ENCODE results near the gene INAVA.

The INAVA gene

DNA sequence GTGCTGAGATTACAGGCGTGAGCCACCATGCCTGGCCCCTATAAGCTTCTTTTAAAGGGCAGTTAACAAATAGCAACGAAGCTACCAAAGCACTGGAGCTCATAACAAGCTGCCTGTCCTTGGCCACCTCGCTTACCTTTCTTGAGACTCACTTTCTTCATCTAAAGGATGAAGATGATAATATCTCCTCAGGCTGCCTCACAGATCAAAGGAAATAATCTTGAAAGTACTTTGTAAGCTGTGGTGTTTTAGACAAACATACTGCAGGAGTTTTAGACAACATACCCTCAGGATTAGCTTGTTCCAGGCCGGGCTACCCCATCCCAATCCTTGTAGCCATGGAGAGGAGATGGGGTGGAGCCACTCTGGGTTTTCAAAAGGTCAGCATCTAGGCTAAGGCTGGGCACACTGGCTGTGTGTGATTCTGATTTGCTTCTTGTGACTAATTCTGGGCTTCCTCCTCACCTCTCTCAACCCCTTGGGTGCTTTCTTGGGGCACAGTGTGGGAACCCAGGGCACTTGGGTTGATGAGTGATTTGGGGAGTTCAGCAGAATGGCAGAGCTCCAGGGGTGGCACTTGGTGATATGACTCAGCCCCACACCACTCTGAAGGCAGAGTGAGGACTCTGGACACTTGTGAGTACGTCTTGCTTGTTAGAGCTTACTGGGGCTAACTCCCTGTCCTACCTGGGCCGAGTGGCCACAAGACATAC is 16.7 kb upstream of the INAVA start:
- peak in 1 of 2 experiments; percentile 46 for DNase-seq

GRCh38 chr1:200880212-200880611 is 14.5 kb upstream of the INAVA start:
- no peak for DNase-seq

DNA sequence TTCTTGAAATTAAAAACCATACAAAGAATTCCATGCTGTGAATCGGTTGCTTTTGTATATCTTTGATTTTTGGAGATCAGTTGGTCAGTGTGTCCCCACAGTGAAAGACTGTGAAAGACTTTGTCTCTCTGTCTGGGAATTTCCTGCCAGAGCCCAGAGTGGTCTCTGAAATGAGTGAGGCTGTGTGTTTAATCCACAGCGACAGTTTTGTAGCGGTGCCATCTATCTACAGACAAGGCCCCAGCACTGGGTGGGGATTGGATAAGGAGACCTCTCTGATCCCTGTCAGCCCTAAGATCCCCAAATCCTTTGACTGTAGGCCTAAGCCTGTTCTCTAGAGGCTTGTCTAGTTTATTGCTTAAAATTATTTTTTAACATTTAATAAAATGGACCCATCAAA is 11.6 kb upstream of the INAVA start:
- no peak for DNase-seq

DNA sequence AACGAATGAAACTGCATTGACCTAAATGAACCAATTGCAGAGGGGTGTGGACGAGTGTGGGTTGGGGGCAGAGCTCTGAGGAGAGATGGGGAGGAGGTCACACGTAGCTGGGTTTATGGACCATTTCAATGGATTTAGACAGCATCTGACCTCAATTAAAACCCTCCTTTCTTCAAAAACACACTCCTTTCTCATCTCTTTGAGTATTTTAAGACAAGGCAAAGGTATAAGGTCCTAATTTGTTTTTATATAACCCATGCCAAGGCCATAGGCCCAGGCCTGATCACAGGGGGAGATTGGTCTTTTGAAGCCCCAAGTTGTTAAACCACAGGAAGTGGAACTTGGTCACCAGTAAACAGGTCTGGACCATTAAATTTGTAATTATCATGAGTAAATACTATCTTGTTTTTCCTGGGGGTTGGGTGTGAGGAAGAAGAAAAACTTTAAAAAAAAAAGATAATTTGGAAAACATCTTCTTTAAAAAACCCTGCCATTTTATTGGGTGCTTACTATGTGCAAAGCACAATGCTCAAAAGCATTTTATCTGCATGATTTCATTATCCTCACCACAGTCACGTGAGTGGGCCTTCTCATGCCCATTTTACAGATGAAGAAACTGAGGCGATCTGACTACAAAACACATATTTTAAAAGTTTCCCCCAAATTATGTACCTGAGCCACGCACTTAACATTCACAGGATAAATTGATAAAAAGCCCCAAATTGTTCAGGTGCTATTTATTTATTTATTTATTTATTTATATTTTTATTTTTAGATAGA is 8.9 kb upstream of the INAVA start:
- no peak for DNase-seq

DNA sequence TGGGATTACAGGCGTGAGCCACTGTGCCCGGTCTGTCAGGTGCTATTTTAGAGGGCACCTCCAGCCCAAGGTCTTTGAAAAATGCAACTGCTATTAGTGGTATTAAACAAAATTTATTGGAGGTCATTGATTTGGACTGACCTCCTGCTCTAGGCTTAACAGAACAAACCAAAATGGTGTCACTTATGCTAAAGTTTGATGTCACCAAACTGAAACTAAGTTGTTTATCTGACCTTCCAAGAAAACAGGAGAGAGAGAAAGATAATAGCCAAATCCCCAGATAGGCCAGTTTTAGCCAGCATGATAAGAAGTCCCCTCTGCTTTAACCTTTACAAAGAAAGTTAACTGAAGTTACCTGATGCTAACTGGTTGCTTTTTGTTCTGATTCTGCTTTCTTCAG is 8.1 kb upstream of the INAVA start:
- no peak for DNase-seq

- DNase-seq, result no peak
Observed at GRCh38 chr1:200887036-200887435, 7.7 kb upstream of the INAVA start.

GRCh38 chr1:200887772-200888348 is 6.8 kb upstream of the INAVA start:
- DNase-seq, result no peak

- peak in 1 of 2 experiments; percentile 49 for DNase-seq
Observed at GRCh38 chr1:200888349-200888838, 6.3 kb upstream of the INAVA start.

GRCh38 chr1:200889571-200889970 is 5.1 kb upstream of the INAVA start:
- no peak for DNase-seq

DNA sequence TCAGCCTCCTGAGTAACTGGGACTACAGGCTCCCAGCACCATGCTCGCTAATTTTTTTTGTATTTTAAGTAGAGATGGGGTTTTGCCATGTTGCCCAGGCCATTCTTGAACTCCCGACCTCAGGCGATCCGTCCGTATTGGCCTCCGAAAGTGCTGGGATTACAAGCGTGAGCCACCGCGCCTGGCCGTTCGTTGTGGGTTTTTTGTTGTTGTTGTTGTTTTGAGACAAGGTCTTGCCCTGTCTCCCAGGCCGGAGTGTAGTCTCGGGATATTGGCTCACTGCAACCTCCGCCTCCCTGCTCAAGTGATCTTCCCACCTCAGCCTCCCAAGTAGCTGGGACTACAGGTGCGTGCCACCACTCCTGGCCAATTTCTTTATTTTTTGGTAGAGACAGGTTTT is 4.7 kb upstream of the INAVA start:
- DNase-seq, result no peak

DNA sequence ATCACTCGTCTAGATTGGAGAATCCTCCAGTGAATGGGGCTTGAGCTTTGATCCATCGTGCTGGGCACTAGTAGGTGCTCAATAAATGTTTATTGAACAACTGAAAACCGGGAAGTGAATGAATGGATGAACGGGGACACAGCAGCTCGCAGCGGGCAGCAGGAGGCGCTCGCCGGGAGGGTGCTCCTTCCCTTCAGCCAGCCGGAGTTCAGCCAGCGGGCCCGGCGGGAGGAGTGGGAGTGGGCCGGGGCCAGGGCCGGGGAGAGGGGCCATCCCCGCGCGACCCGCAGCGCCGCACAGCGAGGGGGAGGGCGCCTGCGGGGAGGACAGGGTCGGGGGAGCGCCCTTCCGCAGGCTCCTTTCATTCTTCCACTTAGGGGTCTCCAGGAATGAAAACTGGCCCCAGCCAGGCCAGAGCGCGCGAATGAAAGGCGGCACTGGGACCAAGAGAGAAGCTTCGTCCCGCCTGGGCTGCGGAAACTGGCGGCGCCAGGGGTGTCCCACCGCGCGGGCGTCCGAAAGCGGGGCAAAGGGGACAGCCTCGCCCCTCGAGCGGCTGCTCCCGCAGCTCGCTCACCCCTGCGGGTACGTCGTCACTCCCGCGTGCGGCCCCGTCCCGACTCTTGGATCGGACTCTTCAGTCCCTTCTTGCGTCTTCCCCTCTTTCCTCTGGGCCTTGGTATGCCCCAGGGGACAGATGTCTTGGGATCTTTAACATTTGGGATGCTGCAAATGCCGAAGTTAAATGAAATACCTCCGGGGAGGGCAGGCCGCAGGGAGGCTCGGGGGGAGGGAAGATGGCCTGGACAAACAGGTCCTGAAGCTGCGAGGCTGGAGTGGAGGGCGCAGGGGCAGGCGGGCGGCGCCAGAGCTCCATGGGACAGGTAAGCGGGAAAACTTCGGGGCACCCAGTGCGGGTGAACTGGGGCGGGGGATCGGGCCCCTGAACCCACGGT is 3.6 kb upstream of the INAVA start:
- no peak for DNase-seq

DNA sequence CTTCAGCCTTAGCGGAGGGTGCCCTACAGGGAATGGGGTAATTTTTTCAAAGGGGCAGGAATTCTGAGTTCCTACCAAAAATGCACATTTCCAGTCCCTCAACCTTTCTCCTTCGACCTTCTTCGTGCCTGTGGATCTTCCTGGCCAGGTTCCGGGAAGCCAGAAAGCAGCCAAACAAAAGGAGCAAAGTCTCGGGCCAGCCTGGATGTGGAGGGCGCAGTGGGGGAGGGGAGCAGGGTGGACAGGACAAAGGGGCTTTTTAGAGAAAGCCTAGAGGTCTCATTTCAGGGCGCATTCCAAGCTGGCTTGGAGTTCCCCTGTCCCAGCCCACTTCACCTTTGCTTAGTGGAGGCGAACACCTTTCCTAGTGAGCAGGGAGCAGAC is 2.9 kb upstream of the INAVA start:
- DNase-seq, result no peak

GRCh38 chr1:200892546-200892945 is 2.2 kb upstream of the INAVA start:
- no peak for DNase-seq

- DNase-seq, result no peak
Observed at GRCh38 chr1:200892958-200893357, 1.7 kb upstream of the INAVA start.

- DNase-seq, result no peak
Observed at GRCh38 chr1:200893411-200893901, 1.2 kb upstream of the INAVA start.

DNA sequence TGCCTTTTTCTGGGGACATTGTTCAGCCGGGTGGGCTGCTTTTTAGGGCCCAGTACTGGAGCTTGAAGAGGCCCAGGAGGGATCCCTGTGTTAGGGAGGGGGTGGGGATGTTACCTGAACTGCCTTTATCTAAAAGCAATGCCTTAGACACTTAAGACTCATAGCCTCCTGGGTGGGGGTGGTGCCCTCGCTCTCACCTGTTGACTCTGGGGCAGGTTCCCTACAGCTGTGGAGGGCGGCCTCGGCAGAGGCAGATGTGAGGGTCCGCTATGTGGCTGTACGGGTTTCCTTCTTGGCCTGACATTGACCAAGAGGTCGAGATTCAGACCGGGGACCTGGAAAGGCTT is 716 bp downstream of the INAVA start:
- DNase-seq, result no peak

- no peak for DNase-seq
Observed at GRCh38 chr1:200895801-200896530, 1.3 kb downstream of the INAVA start.

- DNase-seq, result no peak
Observed at GRCh38 chr1:200896531-200897196, 2.0 kb downstream of the INAVA start.

- no peak for DNase-seq
Observed at GRCh38 chr1:200897259-200897658, 2.6 kb downstream of the INAVA start.

DNA sequence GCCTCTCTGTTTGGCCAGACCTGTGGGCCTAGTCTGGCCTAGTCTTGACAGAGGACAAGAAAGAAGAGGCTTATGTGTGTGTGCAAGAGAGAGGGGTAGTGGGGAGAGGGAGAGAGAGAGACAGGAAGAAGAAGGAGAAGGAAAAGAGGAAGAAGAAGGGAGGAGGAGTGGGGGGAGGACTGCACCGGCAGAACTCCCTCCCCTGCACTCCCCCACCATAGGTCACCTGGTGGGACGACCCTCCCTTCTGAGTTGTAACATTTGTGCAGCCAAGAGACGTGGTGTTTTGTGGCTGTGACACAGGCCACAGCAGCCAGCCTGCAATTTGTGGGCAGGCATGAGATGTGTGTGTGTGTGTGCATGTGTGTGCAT is 4.3 kb downstream of the INAVA start:
- DNase-seq, result no peak

GRCh38 chr1:200899451-200899915 is 4.8 kb downstream of the INAVA start:
- DNase-seq, result no peak
